Measurements from ENCODE around the gene GNA15. TPM values are rescaled to one million over a fixed set of nuclear protein-coding genes. Genes with fewer than 3 reads are reported as not detected.

GNA15 gene
- total and polyA plus RNA-seq, 12 donors: 0.61 to 16.3 (median 6.8) TPM

DNA sequence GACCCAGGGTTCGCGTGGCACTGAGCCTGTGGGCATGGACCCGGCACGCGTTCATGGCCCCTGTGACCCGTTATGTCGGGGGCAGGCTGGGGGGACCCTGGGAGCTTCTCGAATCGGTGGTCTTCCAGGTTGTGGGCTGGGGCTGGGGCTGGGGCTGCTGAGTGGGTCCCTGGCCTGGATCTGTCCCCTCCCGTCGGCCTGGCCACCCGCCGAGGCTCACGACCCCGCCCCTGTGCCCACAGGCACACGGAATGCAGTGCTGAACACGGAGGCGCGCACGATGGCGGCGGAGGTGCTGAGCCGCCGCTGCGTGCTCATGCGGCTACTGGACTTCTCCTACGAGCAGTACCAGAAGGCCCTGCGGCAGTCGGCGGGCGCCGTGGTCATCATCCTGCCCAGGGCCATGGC, 56.4 kb downstream of the GNA15 start:
- Histone ChIP-seq H3K4me1 (replicated peaks in 1 of 2) (peaks cover 26 to 40% of the 10 kb centered on the region in 2 donors), H3K27ac (no peak overlapping the region), H3K9me3 (replicated peaks in 1 of 3) (no peaks in the 10 kb centered on the region), H3K36me3 (replicated peaks in 1 of 2) (peaks cover 0 to 8% of the 10 kb centered on the region in 2 donors), H3K4me3 (no peak overlapping the region), H3K27me3 (no peaks in the 10 kb centered on the region)
- intact Hi-C loops (cut with DNase I): no loop called here
- WGBS, 4 donors: 94 to 98% (median 94%) methylated on average over 16 to 32 of the region's 32 CpGs; no CpG with 5 or more reads in 1 of the 4 donors
- DNase-seq: no peak
- TF ChIP-seq CTCF (IDR thresholded peaks at IDR 0.05): no peak
- TF ChIP-seq POLR2A (IDR thresholded peaks at IDR 0.05): no peak

- H3K9me3 ChIP-seq (replicated peaks in 1 of 3): no peaks in the 10 kb centered on the region
- no peaks in the 10 kb centered on the region for H3K27me3 ChIP-seq
- H3K4me1 ChIP-seq (replicated peaks in 1 of 2): peaks cover 21 to 35% of the 10 kb centered on the region in 2 donors
- H3K4me3 ChIP-seq: no peak overlapping the region
- WGBS, 4 donors: 92 to 94% (median 92%) methylated on average over 9 to 14 of the region's 14 CpGs
- no peak for DNase-seq
- TF ChIP-seq CTCF (IDR thresholded peaks at IDR 0.05) (no peak), POLR2A (IDR thresholded peaks at IDR 0.05) (no peak)
- H3K27ac ChIP-seq: no peak overlapping the region
- intact Hi-C loops (cut with DNase I): no loop called here
- H3K36me3 ChIP-seq (replicated peaks in 1 of 2): peaks cover 0 to 8% of the 10 kb centered on the region in 2 donors
Observed at GRCh38 chr19:3192684-3193083, 56.9 kb downstream of the GNA15 start.

DNA sequence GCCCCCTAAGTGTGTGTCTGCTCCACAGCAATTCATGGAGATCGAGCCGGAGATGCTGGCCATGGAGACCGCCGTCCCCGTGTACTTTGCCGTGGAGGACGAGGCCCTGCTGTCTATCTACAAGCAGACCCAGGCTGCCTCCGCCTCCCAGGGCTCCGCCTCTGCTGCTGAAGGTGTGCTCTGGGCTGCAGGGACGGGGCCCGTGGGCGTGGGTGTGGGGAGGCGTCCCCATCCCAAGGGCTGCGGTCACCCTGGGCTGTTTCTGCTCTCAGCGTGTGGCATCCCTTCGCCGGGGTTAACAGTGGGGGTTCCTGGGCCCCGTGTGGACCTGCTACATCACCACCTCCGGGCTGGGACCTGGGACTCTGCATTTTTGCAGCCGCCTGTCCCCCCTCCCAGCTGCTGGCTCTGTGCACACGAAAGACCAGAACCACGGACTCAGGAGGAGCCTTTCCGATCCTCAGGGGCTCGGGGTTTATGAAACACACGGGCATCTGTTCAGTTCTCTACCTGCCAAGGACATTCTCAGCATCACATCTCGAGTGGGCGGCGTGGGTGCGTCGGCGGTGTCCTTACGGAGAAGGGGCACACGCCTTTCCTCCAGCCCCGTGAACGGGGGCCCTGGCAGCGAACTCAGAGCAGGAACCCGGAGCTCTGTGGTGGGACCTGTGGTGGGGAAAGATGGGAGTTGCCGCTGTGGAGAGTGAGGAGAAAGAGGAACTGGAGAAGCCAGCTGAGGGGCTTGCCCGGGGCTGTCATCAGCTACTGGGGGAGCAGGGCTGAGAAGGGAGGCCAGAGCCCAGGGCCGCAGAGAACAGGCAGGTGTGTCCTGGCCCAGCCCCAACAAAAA, 57.6 kb downstream of the GNA15 start:
- no peaks in the 10 kb centered on the region for H3K27me3 ChIP-seq
- H3K4me3 ChIP-seq: no peak overlapping the region
- intact Hi-C loops (cut with DNase I): no loop called here
- peaks cover 0 to 8% of the 10 kb centered on the region in 2 donors for H3K36me3 ChIP-seq (replicated peaks in 1 of 2)
- 81 to 87% (median 83%) methylated on average over 19 to 40 of the region's 40 CpGs for WGBS, 4 donors
- DNase-seq: no peak
- H3K9me3 ChIP-seq (replicated peaks in 1 of 3): no peaks in the 10 kb centered on the region
- H3K27ac ChIP-seq: no peak overlapping the region
- H3K4me1 ChIP-seq (replicated peaks in 1 of 2): peaks cover 21 to 27% of the 10 kb centered on the region in 2 donors
- no peak for TF ChIP-seq CTCF (IDR thresholded peaks at IDR 0.05)
- TF ChIP-seq POLR2A (IDR thresholded peaks at IDR 0.05): no peak

- WGBS, 4 donors: 92 to 95% (median 93%) methylated on average over 17 of the region's 17 CpGs
- no peak for DNase-seq
- H3K9me3 ChIP-seq (replicated peaks in 1 of 3): no peaks in the 10 kb centered on the region
- H3K4me1 ChIP-seq (replicated peaks in 1 of 2): peaks cover 20 to 21% of the 10 kb centered on the region in 2 donors
- intact Hi-C loops (cut with DNase I): no loop called here
- no peaks in the 10 kb centered on the region for H3K27me3 ChIP-seq
- TF ChIP-seq CTCF (IDR thresholded peaks at IDR 0.05) (no peak), POLR2A (IDR thresholded peaks at IDR 0.05) (no peak)
- no peak overlapping the region for H3K27ac ChIP-seq
- H3K36me3 ChIP-seq (replicated peaks in 1 of 2): peaks cover 0 to 16% of the 10 kb centered on the region in 2 donors
- no peak overlapping the region for H3K4me3 ChIP-seq
Observed at GRCh38 chr19:3194106-3195087, 58.6 kb downstream of the GNA15 start.

All from adrenal gland (tissue), 12 donors.